ENCODE data around the gene DESI1. TPM values are rescaled to one million over a fixed set of nuclear protein-coding genes. Genes with fewer than 3 reads are reported as not detected.

DESI1 gene
- total and polyA plus RNA-seq, 2 donors (not counting 1 experiment from before 2014, with no cell fraction given), result 17.3 to 26.3 TPM

DNA sequence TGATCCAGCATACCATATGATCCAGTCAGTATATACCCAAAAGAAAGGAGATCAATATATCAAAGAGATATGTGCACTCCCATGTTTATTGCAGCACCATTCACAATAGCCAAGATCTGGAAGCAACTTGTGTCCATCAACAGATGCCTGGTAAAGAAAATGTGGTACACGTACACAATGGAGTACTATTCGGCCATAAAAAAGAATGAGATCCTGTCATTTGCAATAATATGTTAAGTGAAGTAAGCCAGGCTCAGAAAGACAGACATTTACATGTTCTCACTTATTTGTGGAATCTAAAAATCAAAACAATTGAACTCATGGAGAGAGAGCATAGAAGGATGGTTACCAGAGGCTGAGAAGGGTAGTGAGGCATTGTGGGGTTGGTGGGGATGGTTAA, 40.9 kb upstream of the DESI1 start:
- Histone ChIP-seq H3K9me3 (ENCODE audit: control extremely low read depth in 1 of 3, control insufficient read depth in 2 of 3, insufficient read depth in 1 of 3, low read length in 2 of 3) (no peaks in the 10 kb centered on the region), H3K4me1 (ENCODE audit: control insufficient read depth in 2 of 2, insufficient read depth in 2 of 2, low read length in 2 of 2) (peaks cover 0 to 5% of the 10 kb centered on the region in 2 donors), H3K36me3 (replicated peaks in 1 of 2; ENCODE audit: control extremely low read depth in 1 of 2, control insufficient read depth in 1 of 2, extremely low read depth in 1 of 2, insufficient read depth in 2 of 2, low read length in 1 of 2) (peaks cover 2 to 79% of the 10 kb centered on the region in 2 experiments), H3K4me2 (replicated peaks; ENCODE audit: low read depth, low read length, poor library complexity, severe bottlenecking) (no peak overlapping the region), H3K27ac (ENCODE audit: low read length in 2 of 2) (no peak overlapping the region), H3K27me3 (replicated peaks in 1 of 4; ENCODE audit: control extremely low read depth in 1 of 4, control insufficient read depth in 3 of 4, insufficient read depth in 4 of 4, low read length in 3 of 4) (no peaks in the 10 kb centered on the region), H4K20me1 (ENCODE audit: control insufficient read depth, insufficient read depth, low read length, poor library complexity, severe bottlenecking) (no peaks in the 10 kb centered on the region), H3K9ac (ENCODE audit: low read length) (no peak overlapping the region), H3K4me3 (ENCODE audit: control extremely low read depth in 1 of 5, extremely low read depth in 1 of 5, insufficient read depth in 1 of 5, low read depth in 2 of 5, low read length in 4 of 5) (no peak overlapping the region), H3K79me2 (ENCODE audit: control insufficient read depth, insufficient read depth, low read length) (no peaks in the 10 kb centered on the region), H2AFZ (ENCODE audit: insufficient read depth, low read depth, low read length, poor library complexity, severe bottlenecking) (no peak overlapping the region)
- peak overlapping the region; percentile 27 for H3K27ac Mint-ChIP-seq
- WGBS (ENCODE audit: insufficient coverage), result no CpG with 5 or more reads among the region's 2 CpGs
- no peaks in the 10 kb centered on the region for H3K27me3 Mint-ChIP-seq
- H3K4me1 Mint-ChIP-seq, result peaks cover 2% of the 10 kb centered on the region
- H3K9me3 Mint-ChIP-seq (ENCODE audit: insufficient read depth), result no peaks in the 10 kb centered on the region
- ChIA-PET POLR2A (no interaction called here), CTCF (no interaction called here)
- ATAC-seq (ENCODE audit: low read depth) (no peak), DNase-seq (no peak)
- intact Hi-C loops (cut with micrococcal nuclease), result no loop called here
- no peak for TF ChIP-seq EZH2 (IDR thresholded peaks at IDR 0.05; ENCODE audit: borderline replicate concordance, insufficient read depth, low read depth, low read length, poor library complexity, severe bottlenecking)
- TF ChIP-seq, protein P1, sequence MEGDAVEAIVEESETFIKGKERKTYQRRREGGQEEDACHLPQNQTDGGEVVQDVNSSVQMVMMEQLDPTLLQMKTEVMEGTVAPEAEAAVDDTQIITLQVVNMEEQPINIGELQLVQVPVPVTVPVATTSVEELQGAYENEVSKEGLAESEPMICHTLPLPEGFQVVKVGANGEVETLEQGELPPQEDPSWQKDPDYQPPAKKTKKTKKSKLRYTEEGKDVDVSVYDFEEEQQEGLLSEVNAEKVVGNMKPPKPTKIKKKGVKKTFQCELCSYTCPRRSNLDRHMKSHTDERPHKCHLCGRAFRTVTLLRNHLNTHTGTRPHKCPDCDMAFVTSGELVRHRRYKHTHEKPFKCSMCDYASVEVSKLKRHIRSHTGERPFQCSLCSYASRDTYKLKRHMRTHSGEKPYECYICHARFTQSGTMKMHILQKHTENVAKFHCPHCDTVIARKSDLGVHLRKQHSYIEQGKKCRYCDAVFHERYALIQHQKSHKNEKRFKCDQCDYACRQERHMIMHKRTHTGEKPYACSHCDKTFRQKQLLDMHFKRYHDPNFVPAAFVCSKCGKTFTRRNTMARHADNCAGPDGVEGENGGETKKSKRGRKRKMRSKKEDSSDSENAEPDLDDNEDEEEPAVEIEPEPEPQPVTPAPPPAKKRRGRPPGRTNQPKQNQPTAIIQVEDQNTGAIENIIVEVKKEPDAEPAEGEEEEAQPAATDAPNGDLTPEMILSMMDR (IDR thresholded peaks at IDR 0.05), result no peak
- H3K4me3 Mint-ChIP-seq, result no peak overlapping the region

GRCh38 chr22:41661088-41661487, 40.2 kb upstream of the DESI1 start:
- no peaks in the 10 kb centered on the region for H3K9me3 ChIP-seq (ENCODE audit: control extremely low read depth in 1 of 3, control insufficient read depth in 2 of 3, insufficient read depth in 1 of 3, low read length in 2 of 3)
- H3K4me2 ChIP-seq (replicated peaks; ENCODE audit: low read depth, low read length, poor library complexity, severe bottlenecking), result no peak overlapping the region
- no peaks in the 10 kb centered on the region for H3K9me3 Mint-ChIP-seq (ENCODE audit: insufficient read depth)
- peaks cover 2 to 84% of the 10 kb centered on the region in 2 experiments for H3K36me3 ChIP-seq (replicated peaks in 1 of 2; ENCODE audit: control extremely low read depth in 1 of 2, control insufficient read depth in 1 of 2, extremely low read depth in 1 of 2, insufficient read depth in 2 of 2, low read length in 1 of 2)
- no peak for ATAC-seq (ENCODE audit: low read depth)
- no peaks in the 10 kb centered on the region for H4K20me1 ChIP-seq (ENCODE audit: control insufficient read depth, insufficient read depth, low read length, poor library complexity, severe bottlenecking)
- H3K4me1 ChIP-seq (ENCODE audit: control insufficient read depth in 2 of 2, insufficient read depth in 2 of 2, low read length in 2 of 2), result peaks cover 0 to under 1% of the 10 kb centered on the region in 2 donors
- no peaks in the 10 kb centered on the region for H3K27me3 Mint-ChIP-seq
- ChIA-PET CTCF (interaction anchor here (0.6 kb wide), 1 partner anchor 17 kb away, joined by 3 read pairs; no protein-coding TSS in a partner anchor), POLR2A (no interaction called here)
- no peak overlapping the region for H3K4me3 ChIP-seq (ENCODE audit: control extremely low read depth in 1 of 5, extremely low read depth in 1 of 5, insufficient read depth in 1 of 5, low read depth in 2 of 5, low read length in 4 of 5)
- no peak for TF ChIP-seq EZH2 (IDR thresholded peaks at IDR 0.05; ENCODE audit: borderline replicate concordance, insufficient read depth, low read depth, low read length, poor library complexity, severe bottlenecking)
- TF ChIP-seq, protein P1 (IDR thresholded peaks at IDR 0.05), result no peak
- H3K27me3 ChIP-seq (replicated peaks in 1 of 4; ENCODE audit: control extremely low read depth in 1 of 4, control insufficient read depth in 3 of 4, insufficient read depth in 4 of 4, low read length in 3 of 4), result no peaks in the 10 kb centered on the region
- no peak overlapping the region for H3K27ac Mint-ChIP-seq
- H3K79me2 ChIP-seq (ENCODE audit: control insufficient read depth, insufficient read depth, low read length), result no peaks in the 10 kb centered on the region
- H2AFZ ChIP-seq (ENCODE audit: insufficient read depth, low read depth, low read length, poor library complexity, severe bottlenecking), result no peak overlapping the region
- H3K9ac ChIP-seq (ENCODE audit: low read length), result no peak overlapping the region
- no peak overlapping the region for H3K27ac ChIP-seq (ENCODE audit: low read length in 2 of 2)
- intact Hi-C loops (cut with micrococcal nuclease), result no loop called here
- H3K4me3 Mint-ChIP-seq, result no peak overlapping the region
- no peak for DNase-seq
- 100% methylated on average over 1 of the region's 3 CpGs for WGBS (ENCODE audit: insufficient coverage)
- no peaks in the 10 kb centered on the region for H3K4me1 Mint-ChIP-seq

Data from B cell (primary cell).